ENCODE results near the gene IKZF3.

DNA sequence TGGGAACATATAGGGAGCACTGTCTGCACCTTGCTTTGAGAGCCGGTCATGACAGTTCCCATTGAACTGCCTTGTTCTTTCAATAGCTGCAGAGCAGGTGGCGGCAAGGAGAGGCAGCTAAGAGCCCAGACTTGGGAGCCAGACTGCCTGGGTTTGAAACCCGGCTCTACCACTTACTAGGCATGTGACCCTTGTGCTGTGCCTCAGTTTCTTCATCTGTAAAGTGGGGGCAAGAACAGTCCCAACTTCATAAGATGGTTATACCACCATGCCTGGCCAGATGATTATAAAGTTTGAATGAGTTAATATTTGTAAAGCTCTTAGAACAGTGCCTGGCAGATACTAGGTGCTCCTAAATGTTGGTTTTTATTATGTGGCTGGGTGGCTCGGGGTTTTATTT lies 149.9 kb downstream of the IKZF3 start:
- no peak for TF ChIP-seq CTCF (IDR thresholded peaks at IDR 0.05)
- TF ChIP-seq, protein P1, sequence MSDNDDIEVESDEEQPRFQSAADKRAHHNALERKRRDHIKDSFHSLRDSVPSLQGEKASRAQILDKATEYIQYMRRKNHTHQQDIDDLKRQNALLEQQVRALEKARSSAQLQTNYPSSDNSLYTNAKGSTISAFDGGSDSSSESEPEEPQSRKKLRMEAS (IDR thresholded peaks at IDR 0.05; ENCODE audit: low read depth) = no peak
- TF ChIP-seq POLR2AphosphoS5 (IDR thresholded peaks at IDR 0.05; ENCODE audit: low read depth, low read length) = no peak
- no peak for TF ChIP-seq NRF1 (IDR thresholded peaks at IDR 0.05; ENCODE audit: low read depth, low read length)
- TF ChIP-seq TAF1 (IDR thresholded peaks at IDR 0.05; ENCODE audit: borderline replicate concordance, low read depth, low read length) = no peak
- no peak for TF ChIP-seq RXRA (IDR thresholded peaks at IDR 0.05; ENCODE audit: borderline replicate concordance, low read depth)
- no peak for TF ChIP-seq RFX5 (IDR thresholded peaks at IDR 0.05; ENCODE audit: low read length)
- no peak for TF ChIP-seq REST (IDR thresholded peaks at IDR 0.05; ENCODE audit: low read depth, low read length)
- no peak for TF ChIP-seq EZH2phosphoT487 (IDR thresholded peaks at IDR 0.05; ENCODE audit: borderline replicate concordance, low read depth)
- TF ChIP-seq EP300 (IDR thresholded peaks at IDR 0.05; ENCODE audit: borderline replicate concordance in 1 of 2, low read depth in 1 of 2, low read length in 1 of 2) = no peak

Measured in SK-N-SH (cell line).